GM08714 (cell line): ENCODE measurements around the gene WASL.

Source experiments
- H3K4me3 ChIP-seq: fragments of 200-500 bp; sonication (Bioruptor generic); 2 replicates; pipeline ENCODE4 v1.5.1; 2014; ENCODE audit warnings: mild to moderate bottlenecking, low read length, inconsistent platforms
- ZNF274 ChIP-seq: IDR thresholded peaks from 2 replicates; pipeline ENCODE4 v1.6.1; 2012; ENCODE audit warnings: mild to moderate bottlenecking, low read depth, low read length

WASL gene

DNA sequence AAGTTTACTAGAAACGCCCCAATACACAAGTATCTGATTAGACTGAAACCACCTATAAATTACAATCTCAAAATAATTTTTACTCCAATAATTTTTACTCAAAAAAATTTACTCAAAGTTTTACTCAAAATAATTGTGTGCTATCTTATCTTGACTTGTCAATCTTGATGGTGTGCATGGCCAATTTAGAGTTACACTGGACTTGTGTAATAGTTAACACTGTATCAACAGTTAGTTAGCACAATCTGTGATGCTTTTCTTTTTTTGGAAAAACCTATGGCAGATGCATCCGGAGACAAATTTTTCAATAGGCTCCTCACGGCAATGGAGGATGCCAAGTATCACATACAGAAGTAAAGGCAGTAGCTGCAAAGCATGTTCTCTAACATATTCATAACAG is 68.2 kb downstream of the WASL start:
- TF ChIP-seq ZNF274: no peak
- H3K4me3 ChIP-seq: no peak overlapping the region

DNA sequence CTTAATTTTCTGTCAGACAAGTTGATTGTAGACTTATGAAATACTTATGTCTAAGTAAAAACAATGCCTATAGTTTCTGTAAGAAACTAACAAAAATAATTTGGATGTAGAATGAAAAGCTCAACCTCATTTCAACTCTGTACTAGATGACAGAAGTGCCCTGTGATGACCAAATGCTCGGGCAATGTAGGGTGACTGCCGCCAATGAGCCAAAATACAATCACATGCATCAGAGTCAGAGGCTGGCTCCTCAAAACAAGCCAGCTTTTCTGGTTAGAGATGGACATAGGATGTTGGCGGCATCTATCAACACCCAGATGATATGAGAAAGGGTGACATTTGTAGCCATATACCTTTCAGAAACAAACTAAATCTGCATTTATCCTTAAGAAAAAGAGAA is 69.2 kb downstream of the WASL start:
- no peak for TF ChIP-seq ZNF274
- H3K4me3 ChIP-seq: no peak overlapping the region

DNA sequence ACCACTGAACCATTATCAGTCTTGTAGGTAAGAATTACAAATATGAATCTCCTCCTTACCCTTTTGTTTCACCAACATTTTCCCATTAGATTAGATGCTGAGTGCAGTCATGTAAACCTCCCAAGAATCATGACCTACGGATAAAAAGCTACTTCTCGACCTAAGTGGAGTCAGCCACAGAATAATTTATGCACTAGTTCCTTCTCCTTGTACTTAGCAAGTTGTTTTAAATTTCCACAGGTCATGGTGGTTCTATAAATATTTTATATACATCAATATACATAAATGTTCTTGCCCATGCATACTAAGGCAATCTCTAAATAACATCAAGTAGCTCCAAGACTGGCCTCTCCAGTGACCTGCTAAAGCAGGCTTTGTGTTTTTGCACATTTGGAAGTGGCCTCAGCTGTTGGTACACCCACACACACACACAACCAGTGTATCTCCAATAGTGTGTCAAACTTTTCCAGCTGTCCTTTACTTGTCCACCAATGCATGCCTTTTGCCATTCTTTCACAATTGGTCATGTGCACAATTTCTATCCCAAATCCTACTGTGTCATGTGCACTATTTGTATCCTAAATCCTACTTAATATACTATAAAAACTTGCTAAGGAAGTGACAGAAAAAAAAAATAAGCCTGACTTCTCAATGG is 71.6 kb downstream of the WASL start:
- TF ChIP-seq ZNF274: no peak
- H3K4me3 ChIP-seq: no peak overlapping the region

DNA sequence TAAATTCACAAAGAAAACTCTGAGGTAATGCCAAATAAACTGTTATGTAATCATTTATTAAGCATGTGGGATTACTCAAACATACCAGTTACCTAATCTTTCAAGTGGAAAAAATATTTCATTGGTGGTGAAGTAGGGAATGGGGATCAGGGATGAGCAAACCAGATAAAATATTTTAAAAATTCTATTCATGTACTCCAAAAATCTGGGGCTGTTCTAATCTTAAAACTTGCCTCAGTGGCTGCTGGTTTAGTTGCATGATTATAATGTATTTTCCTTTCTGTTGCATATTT is 73.7 kb downstream of the WASL start:
- no peak for TF ChIP-seq ZNF274
- H3K4me3 ChIP-seq: no peak overlapping the region

DNA sequence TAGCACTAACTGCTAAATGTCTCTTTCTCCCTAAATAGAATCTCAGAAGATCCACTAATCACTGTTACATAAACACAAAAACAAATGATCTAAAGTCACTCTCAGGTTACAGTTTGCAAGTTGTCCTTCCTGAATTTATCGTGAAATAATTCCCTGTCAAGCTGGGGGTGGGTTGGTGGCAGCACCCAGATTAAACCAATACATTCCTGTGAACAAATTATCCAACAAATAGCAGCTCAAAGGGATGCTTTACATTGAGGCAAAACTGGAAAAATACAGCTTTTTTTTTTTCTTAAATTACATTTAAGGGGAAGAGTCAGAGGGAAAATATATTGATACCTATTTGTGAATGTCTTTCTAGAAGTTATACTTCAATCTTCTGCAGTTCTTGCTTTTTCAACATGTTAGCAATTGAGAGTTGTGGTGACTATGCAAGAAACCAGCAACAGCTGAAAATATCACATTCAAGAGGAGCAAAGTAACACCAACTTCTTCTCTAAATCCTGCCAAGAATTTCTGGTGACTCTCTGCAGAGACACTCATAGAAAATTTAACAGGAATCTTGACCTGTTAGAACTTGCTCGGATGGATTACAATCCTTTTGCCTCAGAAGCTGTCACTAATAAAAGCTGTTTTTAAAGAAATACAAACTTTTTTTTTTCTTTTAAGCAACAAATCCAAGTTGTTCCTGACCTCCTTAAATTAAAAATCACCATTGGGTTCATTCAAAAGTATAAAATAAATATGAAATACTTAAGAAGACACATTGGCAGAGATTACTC is 74.2 kb downstream of the WASL start:
- no peak overlapping the region for H3K4me3 ChIP-seq
- no peak for TF ChIP-seq ZNF274

DNA sequence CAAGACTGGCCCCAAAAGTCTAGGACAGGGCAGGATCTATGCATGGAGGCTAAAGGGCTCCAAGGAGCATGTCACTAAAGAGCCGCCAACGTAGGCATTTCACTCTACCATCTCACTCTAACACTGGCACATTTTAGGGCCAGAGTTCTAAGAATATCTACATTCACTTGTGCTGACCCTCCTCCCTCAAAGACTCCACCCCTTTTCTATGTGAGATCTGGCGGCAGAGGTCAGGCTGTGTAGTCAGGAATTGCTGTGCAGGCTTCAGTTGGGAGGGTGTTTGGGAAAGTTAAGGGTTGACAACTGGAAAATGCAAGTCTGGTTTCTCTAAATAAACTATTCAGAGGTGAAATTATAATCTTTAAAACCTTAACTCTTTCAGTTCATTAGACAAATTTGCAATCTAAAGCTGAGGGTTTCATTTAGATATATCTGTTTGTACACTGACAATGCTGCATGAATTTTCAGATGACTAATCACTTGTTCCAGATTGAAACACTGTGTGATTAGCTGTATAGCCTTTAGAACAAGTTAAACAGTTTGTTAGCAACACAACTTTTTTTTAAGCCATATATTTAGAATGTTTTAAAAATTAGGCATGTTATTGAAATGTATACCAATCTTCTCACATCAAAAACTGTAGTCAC is 74.9 kb downstream of the WASL start:
- no peak overlapping the region for H3K4me3 ChIP-seq
- TF ChIP-seq ZNF274: no peak

DNA sequence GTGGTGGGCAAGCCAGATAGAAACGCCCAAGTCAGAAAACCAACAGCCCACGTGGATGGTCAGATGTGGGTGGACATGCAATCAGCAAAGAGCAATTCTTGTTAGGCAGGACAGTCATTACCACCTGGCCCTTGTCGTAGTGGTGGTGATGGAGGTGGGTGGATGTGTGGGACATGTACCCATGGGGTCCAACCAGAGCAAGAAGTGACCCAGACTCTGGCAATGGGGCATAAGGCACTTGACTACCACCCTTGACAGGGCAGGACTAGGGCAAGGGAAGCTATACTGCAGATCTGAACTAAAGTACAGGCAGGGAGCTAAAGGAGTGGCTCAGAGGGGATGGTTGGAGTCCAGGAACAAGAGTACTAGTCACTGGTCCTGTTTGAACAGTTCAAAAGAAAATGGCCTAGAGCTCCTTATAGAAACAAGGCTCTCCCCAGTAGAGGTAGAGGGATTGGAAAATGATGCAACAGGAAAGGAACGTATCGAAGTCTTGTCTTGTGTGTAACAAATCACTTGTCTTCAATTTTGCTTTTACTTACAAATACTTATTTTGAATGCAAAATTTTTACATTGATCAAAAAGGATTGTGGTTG is 75.6 kb downstream of the WASL start:
- H3K4me3 ChIP-seq: no peak overlapping the region
- TF ChIP-seq ZNF274: no peak

DNA sequence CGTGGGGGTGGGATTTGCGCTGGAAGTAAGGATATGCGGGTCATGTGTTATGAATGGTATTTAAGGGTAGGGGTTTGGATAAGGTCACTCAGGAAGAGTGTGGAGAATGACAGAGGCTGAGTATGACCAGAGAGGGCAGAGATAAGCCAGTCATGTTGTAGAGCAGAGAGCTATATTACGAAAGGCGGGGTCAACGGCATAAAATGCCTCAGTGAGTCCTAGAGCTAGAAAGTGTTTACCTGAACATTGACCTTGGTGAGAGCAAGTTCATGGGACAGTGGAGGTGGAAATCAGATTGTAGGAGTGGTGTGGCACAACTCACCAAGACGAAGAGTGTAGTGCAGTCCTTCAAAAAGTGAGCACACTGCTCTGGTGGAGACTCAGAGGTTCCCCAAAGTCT is 79.3 kb downstream of the WASL start:
- TF ChIP-seq ZNF274: no peak
- no peak overlapping the region for H3K4me3 ChIP-seq

DNA sequence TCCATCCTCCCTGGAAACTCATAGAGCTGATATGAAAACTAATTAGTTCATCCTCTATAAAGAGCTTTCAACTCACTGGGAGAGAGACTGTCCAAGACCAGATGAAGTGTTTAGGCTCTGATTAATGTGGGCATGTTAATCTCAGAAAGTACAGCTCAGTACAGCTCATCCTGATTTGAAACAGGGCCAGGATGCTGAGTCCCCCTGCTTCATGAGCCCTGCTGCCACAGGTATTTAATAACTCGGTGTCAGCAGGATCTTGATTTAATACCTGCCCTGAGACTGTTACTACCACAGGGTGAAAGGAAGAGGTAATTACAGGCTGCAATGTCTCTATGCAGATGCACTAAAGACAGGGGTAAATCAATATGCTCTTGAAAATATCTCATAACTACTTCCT is 82.3 kb downstream of the WASL start:
- no peak for TF ChIP-seq ZNF274
- H3K4me3 ChIP-seq: no peak overlapping the region

DNA sequence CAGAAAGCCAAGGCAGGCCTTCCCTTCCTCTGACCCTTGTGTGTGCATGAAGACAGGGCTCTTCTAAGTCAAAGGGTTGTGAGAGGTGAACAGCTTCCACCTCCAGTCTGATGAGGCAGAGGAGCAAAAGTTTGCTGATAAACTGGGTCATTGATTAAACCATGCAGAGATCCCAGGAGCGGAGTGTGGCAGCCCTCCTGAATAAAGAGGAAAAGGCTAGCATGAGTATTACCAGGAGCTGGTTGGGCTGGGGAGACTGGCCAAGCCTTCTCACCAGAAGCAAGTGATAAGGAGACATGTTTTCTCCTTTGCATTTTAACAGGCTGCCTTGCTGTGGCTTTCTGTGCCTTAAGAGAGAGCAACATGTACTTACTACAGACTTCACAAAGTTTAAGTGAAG is 82.9 kb downstream of the WASL start:
- TF ChIP-seq ZNF274: no peak
- no peak overlapping the region for H3K4me3 ChIP-seq

DNA sequence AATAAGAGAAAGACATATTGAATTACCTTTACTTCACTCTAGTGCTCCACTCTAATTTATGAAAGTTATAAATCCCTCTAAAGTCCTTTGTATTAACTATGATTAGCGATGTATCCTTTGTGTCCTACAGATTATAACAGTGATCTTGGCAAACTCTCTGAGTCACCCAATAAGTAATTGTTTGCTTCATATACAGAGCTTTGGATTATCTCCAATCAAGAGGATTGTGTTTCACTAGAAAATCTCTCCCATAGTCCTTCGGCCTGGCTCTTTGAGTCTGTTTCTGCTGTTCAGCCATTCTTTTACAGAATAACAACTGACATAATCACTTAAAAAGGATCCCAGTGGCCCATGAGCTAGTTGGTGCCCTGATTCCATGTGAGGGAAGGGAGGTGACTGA is 83.6 kb downstream of the WASL start:
- no peak overlapping the region for H3K4me3 ChIP-seq
- no peak for TF ChIP-seq ZNF274

DNA sequence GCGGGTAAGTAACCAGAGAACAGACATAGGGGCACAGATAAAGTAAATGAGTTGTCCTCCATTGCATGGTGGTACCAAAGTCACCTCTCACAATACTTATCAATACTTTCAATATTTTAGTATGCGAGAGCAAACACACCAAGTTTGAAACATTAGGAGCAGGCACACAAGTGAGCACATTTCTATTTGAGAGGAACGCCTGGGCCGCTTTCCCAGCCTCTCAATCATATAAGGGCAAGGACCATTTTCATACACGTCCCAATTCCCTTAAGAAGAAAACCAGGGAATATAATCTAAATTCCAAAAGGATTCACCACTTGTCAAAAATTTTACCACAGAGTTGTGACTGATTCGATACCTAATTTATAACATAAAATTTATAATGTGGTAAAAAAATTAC is 85.6 kb downstream of the WASL start:
- TF ChIP-seq ZNF274: no peak
- H3K4me3 ChIP-seq: no peak overlapping the region

DNA sequence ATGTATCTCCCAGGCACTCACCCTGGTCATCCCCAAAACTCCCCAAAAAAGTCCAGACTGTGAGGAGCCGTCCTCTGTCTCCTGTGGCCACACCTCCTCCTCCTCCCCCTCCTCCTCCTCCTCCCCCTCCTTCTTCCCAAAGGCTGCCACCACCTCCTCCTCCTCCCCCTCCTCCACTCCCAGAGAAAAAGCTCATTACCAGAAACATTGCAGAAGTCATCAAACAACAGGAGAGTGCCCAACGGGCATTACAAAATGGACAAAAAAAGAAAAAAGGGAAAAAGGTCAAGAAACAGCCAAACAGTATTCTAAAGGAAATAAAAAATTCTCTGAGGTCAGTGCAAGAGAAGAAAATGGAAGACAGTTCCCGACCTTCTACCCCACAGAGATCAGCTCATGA is 86.0 kb downstream of the WASL start:
- no peak overlapping the region for H3K4me3 ChIP-seq
- TF ChIP-seq ZNF274: no peak

DNA sequence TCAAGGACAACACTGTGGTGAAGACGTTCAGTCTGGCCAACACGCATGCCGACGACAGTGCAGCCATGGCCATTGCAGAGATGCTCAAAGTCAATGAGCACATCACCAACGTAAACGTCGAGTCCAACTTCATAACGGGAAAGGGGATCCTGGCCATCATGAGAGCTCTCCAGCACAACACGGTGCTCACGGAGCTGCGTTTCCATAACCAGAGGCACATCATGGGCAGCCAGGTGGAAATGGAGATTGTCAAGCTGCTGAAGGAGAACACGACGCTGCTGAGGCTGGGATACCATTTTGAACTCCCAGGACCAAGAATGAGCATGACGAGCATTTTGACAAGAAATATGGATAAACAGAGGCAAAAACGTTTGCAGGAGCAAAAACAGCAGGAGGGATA is 86.5 kb downstream of the WASL start:
- no peak for TF ChIP-seq ZNF274

DNA sequence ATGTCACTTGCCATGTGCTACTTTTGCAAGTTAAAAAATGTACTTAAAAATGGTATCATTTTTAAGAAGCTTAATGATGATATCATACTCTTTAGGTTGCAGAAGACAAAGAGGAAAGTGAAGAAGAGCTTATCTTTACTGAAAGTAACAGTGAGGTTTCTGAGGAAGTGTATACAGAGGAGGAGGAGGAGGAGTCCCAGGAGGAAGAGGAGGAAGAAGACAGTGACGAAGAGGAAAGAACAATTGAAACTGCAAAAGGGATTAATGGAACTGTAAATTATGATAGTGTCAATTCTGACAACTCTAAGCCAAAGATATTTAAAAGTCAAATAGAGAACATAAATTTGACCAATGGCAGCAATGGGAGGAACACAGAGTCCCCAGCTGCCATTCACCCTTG is 87.0 kb downstream of the WASL start:
- no peak for TF ChIP-seq ZNF274
- H3K4me3 ChIP-seq: no peak overlapping the region

More for the DNA sequence above, 86.5 kb downstream of the WASL start:
- H3K4me3 ChIP-seq: no peak overlapping the region
